WERI-Rb-1 (cell line): ENCODE results near the gene TCP11L2.

ENCODE experiments used
- DNase-seq: peaks from one replicate; pipeline ENCODE4 v3.0.0-alpha.2; 2020
- H3K27ac ChIP-seq: fragments of 250-450 bp; sonication (Bioruptor Pico); 2 replicates; pipeline ENCODE4 v1.5.1; 2020; ENCODE audit warnings: mild to moderate bottlenecking, moderate library complexity
- H3K27me3 ChIP-seq: fragments of 250-450 bp; sonication (Bioruptor Pico); 2 replicates; pipeline ENCODE4 v1.5.1; 2021; ENCODE audit warnings: mild to moderate bottlenecking, low read depth, moderate library complexity; ENCODE audit not compliant: insufficient read depth, severe bottlenecking
- H3K36me3 ChIP-seq: fragments of 250-450 bp; sonication (Bioruptor Pico); 2 replicates; pipeline ENCODE4 v1.5.1; 2020; ENCODE audit warnings: mild to moderate bottlenecking, moderate library complexity
- H3K4me3 ChIP-seq: 2 replicates; pipeline ENCODE4 v1.5.1; 2011; ENCODE audit warnings: low read depth, mild to moderate bottlenecking, control low read depth, low read length
- H3K9me3 ChIP-seq: fragments of 250-450 bp; sonication (Bioruptor Pico); 2 replicates; pipeline ENCODE4 v1.5.1; 2021; ENCODE audit warnings: mild to moderate bottlenecking, moderate library complexity; ENCODE audit not compliant: severe bottlenecking
- TF ChIP-seq, protein P1 (sequence below): IDR thresholded peaks from 2 replicates; pipeline ENCODE4 v1.5.1; 2011; ENCODE audit warnings: low read depth, mild to moderate bottlenecking, control low read depth, inconsistent platforms, low read length

The TCP11L2 gene

DNA sequence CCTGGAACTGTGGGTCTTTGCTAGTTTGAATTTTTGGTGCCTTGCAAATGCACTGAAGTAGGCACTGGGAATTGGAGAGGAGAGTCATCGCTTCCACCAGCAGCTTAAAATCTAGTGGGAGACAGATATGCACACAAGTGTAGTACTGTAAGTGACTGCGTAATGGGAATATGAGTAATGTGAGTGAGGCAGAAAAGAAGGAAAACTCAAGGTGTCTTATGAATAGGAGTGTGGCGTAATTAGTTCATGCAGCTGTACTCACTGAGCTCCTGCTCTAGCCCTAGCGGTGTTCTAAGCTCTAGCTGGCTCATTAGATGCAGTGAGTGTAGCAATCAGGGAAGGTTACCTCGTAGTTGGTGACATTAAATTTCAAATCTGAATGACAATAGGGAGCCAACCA, 2.8 kb downstream of the TCP11L2 start:
- H3K4me3 ChIP-seq: no peak overlapping the region
- DNase-seq: no peak
- TF ChIP-seq, protein P1, sequence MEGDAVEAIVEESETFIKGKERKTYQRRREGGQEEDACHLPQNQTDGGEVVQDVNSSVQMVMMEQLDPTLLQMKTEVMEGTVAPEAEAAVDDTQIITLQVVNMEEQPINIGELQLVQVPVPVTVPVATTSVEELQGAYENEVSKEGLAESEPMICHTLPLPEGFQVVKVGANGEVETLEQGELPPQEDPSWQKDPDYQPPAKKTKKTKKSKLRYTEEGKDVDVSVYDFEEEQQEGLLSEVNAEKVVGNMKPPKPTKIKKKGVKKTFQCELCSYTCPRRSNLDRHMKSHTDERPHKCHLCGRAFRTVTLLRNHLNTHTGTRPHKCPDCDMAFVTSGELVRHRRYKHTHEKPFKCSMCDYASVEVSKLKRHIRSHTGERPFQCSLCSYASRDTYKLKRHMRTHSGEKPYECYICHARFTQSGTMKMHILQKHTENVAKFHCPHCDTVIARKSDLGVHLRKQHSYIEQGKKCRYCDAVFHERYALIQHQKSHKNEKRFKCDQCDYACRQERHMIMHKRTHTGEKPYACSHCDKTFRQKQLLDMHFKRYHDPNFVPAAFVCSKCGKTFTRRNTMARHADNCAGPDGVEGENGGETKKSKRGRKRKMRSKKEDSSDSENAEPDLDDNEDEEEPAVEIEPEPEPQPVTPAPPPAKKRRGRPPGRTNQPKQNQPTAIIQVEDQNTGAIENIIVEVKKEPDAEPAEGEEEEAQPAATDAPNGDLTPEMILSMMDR: no peak

DNA sequence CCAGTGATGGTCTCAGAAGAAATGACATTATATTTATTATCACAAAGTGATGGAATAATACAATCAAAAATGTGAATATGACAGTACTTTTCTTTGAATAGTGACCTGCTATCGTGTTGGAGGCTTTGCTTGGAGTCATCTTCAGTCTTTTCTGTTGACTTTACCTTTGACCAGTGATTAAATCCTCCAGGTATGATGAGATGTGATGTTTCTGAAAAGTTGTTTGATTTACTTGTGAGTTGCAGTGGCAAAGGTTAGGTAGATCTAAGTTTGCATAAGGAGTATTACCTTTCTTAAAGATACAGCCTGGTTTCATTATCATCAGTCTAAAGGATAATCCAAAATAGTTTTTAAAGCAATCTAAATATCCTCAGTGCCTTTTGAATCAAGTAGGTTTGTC, 4.6 kb downstream of the TCP11L2 start:
- TF ChIP-seq, protein P1: no peak
- no peak overlapping the region for H3K4me3 ChIP-seq
- no peak overlapping the region for H3K27ac ChIP-seq
- H3K36me3 ChIP-seq: no peaks in the 10 kb centered on the region
- H3K27me3 ChIP-seq: no peaks in the 10 kb centered on the region
- DNase-seq: no peak
- H3K9me3 ChIP-seq: no peaks in the 10 kb centered on the region

More for the DNA sequence above, 2.8 kb downstream of the TCP11L2 start:
- Histone ChIP-seq H3K9me3 (no peaks in the 10 kb centered on the region), H3K27me3 (no peaks in the 10 kb centered on the region), H3K36me3 (no peaks in the 10 kb centered on the region), H3K27ac (no peak overlapping the region)

DNA sequence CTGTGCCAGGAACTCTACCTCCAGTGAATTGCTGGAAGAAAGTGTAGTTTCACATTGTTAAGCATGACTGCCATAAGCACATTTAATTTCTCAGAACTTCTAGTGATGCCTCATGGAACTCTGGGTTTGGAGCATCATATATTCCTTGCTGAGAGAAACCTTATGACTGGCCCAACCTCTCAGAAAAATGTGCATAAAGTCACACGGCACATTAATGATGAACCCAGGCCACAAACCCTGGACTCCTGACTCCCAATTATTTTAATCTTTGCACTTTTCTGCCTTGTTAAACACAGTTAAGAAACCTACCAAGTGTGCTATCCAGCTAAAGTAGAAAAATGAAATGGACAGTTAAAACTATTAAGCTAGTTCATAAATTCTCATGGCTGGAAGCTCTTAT, 5.6 kb downstream of the TCP11L2 start:
- no peak for DNase-seq
- no peaks in the 10 kb centered on the region for H3K9me3 ChIP-seq
- no peak overlapping the region for H3K27ac ChIP-seq
- no peak overlapping the region for H3K4me3 ChIP-seq
- no peaks in the 10 kb centered on the region for H3K27me3 ChIP-seq
- H3K36me3 ChIP-seq: no peaks in the 10 kb centered on the region
- TF ChIP-seq, protein P1: no peak

DNA sequence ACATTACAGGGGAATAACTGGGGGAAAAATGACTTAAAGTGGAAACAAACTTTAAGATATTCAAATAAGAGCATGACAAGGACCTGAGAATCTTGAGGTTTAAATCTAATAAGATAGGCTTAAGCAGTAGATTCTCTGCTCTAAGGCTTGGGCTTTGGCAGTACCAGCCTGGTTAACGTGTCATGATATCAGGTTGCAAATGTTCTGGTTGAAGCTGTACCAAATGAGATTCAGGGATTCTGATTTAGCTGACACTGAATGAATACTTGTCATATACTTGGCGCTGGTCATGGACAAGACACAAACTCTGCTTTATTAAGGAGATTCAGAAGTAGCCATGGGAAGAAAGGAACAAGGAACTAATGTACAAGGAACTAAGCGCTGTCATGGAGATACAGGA, 6.1 kb downstream of the TCP11L2 start:
- no peak for DNase-seq
- no peaks in the 10 kb centered on the region for H3K27me3 ChIP-seq
- no peak overlapping the region for H3K4me3 ChIP-seq
- no peak overlapping the region for H3K27ac ChIP-seq
- no peaks in the 10 kb centered on the region for H3K36me3 ChIP-seq
- TF ChIP-seq, protein P1: no peak
- no peaks in the 10 kb centered on the region for H3K9me3 ChIP-seq

DNA sequence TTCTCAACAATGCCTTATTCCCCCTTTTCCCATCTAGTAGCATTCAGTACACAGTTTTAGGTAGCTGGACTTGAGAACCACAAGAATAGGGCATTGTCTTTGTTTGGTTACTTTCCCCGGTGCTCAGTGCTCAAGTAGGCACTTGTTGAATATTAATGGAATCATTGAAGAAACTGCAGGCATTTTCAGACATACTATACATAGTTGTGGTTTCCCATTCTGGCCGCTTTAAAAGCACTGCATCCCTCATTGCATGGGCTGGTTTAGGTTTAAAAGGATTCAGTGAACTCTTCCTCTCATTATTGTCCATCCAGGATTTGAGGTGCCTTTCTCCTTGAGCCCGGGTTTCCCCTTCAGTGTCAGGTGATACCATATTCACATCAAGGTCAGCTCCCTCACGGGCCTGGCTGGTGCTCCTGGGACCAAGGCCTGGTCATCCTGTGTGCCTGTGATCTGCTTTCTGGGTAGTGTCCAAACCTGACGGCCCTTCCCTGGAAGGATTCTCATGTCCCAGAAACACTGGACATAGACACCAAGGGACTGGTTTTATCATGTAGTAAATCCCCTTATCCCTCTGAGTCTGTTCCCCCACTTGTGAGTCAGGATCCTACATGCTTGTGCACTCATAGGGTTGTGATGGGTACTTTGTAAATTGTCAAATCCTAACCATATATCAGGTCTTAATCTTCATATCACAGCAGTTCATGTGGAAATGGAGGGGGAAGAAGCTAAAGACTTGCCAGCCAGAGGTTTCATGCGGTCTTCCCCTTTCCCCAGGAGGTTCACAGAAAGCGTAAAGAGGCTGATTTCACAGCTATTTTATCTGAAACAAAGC, 7.4 kb downstream of the TCP11L2 start:
- H3K36me3 ChIP-seq: no peaks in the 10 kb centered on the region
- no peak for DNase-seq
- H3K27me3 ChIP-seq: no peaks in the 10 kb centered on the region
- TF ChIP-seq, protein P1: no peak
- H3K9me3 ChIP-seq: no peaks in the 10 kb centered on the region
- no peak overlapping the region for H3K4me3 ChIP-seq
- H3K27ac ChIP-seq: no peak overlapping the region

DNA sequence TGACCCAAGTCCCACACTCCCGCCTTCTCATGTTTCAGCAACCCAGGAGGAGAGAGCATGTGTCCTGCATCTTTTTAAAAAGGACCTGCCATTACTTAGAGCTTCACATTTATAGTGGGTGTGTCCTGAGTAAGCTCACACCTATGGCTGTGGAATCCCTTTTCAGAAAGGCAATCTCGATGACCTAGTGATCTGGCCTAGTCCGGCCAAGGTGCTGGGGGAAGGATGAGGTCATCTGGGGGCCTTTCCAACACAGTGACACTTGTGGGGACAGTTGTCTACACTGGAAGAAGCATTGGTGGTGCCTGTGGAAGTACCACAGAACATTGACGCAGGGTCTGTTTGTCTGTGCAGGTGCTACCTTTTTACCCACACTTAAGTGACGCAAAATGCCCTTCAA, 8.2 kb downstream of the TCP11L2 start:
- TF ChIP-seq, protein P1: no peak
- no peak for DNase-seq
- Histone ChIP-seq H3K27ac (no peak overlapping the region), H3K4me3 (no peak overlapping the region), H3K27me3 (no peaks in the 10 kb centered on the region), H3K9me3 (no peaks in the 10 kb centered on the region), H3K36me3 (no peaks in the 10 kb centered on the region)
